ENCODE measurements around the gene UROS.

The UROS gene

DNA sequence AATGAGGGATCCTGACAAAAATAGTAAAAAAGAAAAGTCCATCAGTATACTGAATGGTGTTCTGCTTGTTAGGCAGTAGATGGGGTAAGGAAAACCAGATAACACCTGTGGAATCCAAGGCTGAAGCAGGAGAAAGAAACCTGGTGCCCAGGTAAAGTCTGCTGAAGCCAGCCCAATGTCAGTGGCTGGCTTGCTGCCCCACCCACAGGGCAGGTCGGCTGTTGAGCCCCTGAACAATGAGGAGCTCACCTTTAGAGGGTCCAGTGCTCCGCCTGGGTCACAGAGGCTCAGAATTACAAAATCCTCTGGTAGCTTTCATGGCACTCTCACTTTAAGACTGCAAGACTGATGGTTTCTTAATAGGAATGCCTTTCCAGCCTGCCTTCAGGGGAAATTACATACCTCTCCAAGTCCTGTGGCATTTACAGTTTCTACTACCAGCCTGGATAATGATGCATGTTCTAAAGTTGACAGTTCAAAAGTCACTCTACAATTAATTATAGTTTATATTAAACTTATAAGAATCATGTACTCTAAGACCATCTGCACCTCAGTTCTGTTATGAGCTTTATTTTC, 34.2 kb upstream of the UROS start:
- TF ChIP-seq CTCF (IDR thresholded peaks at IDR 0.05): no peak
- TF ChIP-seq ZFX (IDR thresholded peaks at IDR 0.05; ENCODE audit: borderline replicate concordance): no peak
- no peak overlapping the region for H3K27ac ChIP-seq

- TF ChIP-seq ZFX (IDR thresholded peaks at IDR 0.05; ENCODE audit: borderline replicate concordance) (no peak), CTCF (IDR thresholded peaks at IDR 0.05) (no peak)
- no peak overlapping the region for H3K27ac ChIP-seq
These were observed 29.4 kb upstream of the UROS start for GRCh38 chr10:125852487-125852886.

- H3K27ac ChIP-seq: no peak overlapping the region
- TF ChIP-seq CTCF (IDR thresholded peaks at IDR 0.05) (no peak), ZFX (IDR thresholded peaks at IDR 0.05; ENCODE audit: borderline replicate concordance) (no peak)
These were observed 28.0 kb upstream of the UROS start for GRCh38 chr10:125850766-125851731.

- TF ChIP-seq CTCF (IDR thresholded peaks at IDR 0.05): no peak
- no peak for TF ChIP-seq ZFX (IDR thresholded peaks at IDR 0.05; ENCODE audit: borderline replicate concordance)
- H3K27ac ChIP-seq: no peak overlapping the region
These were observed 26.4 kb upstream of the UROS start for GRCh38 chr10:125849448-125849847.

- H3K27ac ChIP-seq: no peak overlapping the region
- TF ChIP-seq CTCF (IDR thresholded peaks at IDR 0.05) (no peak), ZFX (IDR thresholded peaks at IDR 0.05; ENCODE audit: borderline replicate concordance) (no peak)
These were observed 25.8 kb upstream of the UROS start for GRCh38 chr10:125848857-125849256.

DNA sequence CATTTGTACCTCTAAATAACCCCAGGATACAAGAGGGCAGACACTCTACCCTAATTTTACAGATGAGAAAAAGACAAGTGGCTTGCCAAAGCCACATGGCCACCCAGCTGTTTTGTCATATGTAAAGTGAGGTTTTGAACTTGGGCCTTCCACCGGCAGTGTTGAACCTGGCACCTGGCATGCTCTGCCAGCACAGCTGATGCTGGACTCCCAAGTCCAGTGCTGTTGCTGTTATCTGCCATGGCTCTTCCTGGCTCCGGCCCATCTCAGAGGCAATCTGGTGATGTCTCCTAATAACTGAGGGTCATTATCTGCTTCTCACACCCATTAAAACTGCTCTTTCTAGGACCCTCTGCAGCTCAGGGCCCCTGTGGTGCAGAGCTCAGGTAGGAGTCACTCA, 25.3 kb upstream of the UROS start:
- TF ChIP-seq ZFX (IDR thresholded peaks at IDR 0.05; ENCODE audit: borderline replicate concordance) (no peak), CTCF (IDR thresholded peaks at IDR 0.05) (no peak)
- H3K27ac ChIP-seq: no peak overlapping the region

GRCh38 chr10:125846894-125847293, 23.8 kb upstream of the UROS start:
- TF ChIP-seq ZFX (IDR thresholded peaks at IDR 0.05; ENCODE audit: borderline replicate concordance) (no peak), CTCF (IDR thresholded peaks at IDR 0.05) (no peak)
- H3K27ac ChIP-seq: no peak overlapping the region
